Measurements from ENCODE around the gene ARGLU1.

Gene ARGLU1

GRCh38 chr13:106522898-106523525 lies 44.9 kb downstream of the ARGLU1 start:
- no peak for DNase-seq

- DNase-seq, result no peak
These were observed 45.7 kb downstream of the ARGLU1 start for GRCh38 chr13:106522112-106522705.

GRCh38 chr13:106521095-106521799 lies 46.7 kb downstream of the ARGLU1 start:
- DNase-seq, result no peak

- DNase-seq, result no peak
These were observed 47.5 kb downstream of the ARGLU1 start for GRCh38 chr13:106520251-106521054.

GRCh38 chr13:106518512-106518911 lies 49.4 kb downstream of the ARGLU1 start:
- DNase-seq, result no peak

GRCh38 chr13:106517109-106517847 lies 50.7 kb downstream of the ARGLU1 start:
- no peak for DNase-seq

GRCh38 chr13:106515635-106516254 lies 52.2 kb downstream of the ARGLU1 start:
- DNase-seq, result no peak

- no peak for DNase-seq
These were observed 52.9 kb downstream of the ARGLU1 start for GRCh38 chr13:106514928-106515634.

- DNase-seq, result no peak
These were observed 54.6 kb downstream of the ARGLU1 start for GRCh38 chr13:106513025-106513983.

- DNase-seq, result no peak
These were observed 60.2 kb downstream of the ARGLU1 start for GRCh38 chr13:106507560-106508274.

- DNase-seq, result no peak
These were observed 61.7 kb downstream of the ARGLU1 start for GRCh38 chr13:106506286-106506685.

- DNase-seq, result no peak
These were observed 62.2 kb downstream of the ARGLU1 start for GRCh38 chr13:106505732-106506131.

GRCh38 chr13:106505295-106505694 lies 62.6 kb downstream of the ARGLU1 start:
- DNase-seq, result no peak

- no peak for DNase-seq
These were observed 64.0 kb downstream of the ARGLU1 start for GRCh38 chr13:106503730-106504453.

GRCh38 chr13:106503272-106503671 lies 64.7 kb downstream of the ARGLU1 start:
- DNase-seq, result no peak

GRCh38 chr13:106500445-106500844 lies 67.5 kb downstream of the ARGLU1 start:
- no peak for DNase-seq

- DNase-seq, result no peak
These were observed 68.0 kb downstream of the ARGLU1 start for GRCh38 chr13:106499896-106500295.

- DNase-seq, result no peak
These were observed 68.8 kb downstream of the ARGLU1 start for GRCh38 chr13:106499113-106499512.

GRCh38 chr13:106498571-106498970 lies 69.4 kb downstream of the ARGLU1 start:
- DNase-seq, result no peak
